GM19452 (cell line): ENCODE results near the gene TUT7.
"Not testable (repeated sequence)": the region's sequence is repeated elsewhere in the genome, so short reads cannot be mapped to it uniquely, and the experiment has no call there.

Source experiments
- ATAC-seq: cut with Tn5 transposase; IDR thresholded peaks from one replicate; pipeline ENCODE4 v1.9.1; 2021; ENCODE audit not compliant: unreplicated experiment

The TUT7 gene, protein sequence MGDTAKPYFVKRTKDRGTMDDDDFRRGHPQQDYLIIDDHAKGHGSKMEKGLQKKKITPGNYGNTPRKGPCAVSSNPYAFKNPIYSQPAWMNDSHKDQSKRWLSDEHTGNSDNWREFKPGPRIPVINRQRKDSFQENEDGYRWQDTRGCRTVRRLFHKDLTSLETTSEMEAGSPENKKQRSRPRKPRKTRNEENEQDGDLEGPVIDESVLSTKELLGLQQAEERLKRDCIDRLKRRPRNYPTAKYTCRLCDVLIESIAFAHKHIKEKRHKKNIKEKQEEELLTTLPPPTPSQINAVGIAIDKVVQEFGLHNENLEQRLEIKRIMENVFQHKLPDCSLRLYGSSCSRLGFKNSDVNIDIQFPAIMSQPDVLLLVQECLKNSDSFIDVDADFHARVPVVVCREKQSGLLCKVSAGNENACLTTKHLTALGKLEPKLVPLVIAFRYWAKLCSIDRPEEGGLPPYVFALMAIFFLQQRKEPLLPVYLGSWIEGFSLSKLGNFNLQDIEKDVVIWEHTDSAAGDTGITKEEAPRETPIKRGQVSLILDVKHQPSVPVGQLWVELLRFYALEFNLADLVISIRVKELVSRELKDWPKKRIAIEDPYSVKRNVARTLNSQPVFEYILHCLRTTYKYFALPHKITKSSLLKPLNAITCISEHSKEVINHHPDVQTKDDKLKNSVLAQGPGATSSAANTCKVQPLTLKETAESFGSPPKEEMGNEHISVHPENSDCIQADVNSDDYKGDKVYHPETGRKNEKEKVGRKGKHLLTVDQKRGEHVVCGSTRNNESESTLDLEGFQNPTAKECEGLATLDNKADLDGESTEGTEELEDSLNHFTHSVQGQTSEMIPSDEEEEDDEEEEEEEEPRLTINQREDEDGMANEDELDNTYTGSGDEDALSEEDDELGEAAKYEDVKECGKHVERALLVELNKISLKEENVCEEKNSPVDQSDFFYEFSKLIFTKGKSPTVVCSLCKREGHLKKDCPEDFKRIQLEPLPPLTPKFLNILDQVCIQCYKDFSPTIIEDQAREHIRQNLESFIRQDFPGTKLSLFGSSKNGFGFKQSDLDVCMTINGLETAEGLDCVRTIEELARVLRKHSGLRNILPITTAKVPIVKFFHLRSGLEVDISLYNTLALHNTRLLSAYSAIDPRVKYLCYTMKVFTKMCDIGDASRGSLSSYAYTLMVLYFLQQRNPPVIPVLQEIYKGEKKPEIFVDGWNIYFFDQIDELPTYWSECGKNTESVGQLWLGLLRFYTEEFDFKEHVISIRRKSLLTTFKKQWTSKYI (N-terminal part only)

DNA sequence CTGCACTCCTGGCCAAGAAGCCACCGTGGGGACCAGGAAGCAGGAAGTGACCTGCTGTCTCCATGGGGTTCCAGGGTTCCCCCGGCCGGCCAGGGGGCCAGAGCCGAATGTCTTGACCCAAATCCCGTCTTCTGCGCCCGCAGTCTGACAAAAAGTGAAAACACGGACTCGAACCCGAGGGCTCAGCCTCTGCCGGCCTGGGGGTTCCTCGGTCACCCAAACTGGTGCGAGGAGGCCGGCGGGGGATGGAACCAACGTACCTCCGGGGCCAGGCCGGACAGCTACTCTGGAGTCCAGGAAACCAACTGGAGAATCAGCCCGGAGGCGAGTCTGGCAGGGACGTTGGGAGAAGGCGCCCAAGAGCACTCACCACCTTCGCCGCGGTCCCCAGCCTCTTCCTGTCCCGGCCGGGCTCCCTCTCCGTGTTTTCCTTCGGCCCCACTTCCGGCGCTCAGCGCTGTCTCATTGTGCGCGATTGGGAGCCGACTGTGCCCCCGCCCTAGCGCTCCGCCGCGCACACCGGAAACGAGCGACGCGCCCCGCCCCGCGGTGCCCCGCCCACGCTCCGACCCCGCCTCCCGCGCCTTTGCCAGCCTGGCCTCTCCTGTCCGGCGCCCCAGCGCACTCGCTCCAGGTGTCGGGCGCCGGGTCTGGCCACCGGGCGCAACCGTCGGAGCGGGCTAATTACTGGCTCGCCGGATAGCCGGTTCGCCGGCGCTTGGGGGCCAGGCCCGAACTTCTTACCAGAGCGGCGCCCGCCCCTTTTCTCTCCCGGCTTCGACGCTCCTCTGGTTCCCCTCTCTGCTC lies at the start of gene TUT7:
TSS of gene TUT7 (minus strand) at position 400 of the 807 bp plus-strand sequence. CDS start 1,211 bp downstream, outside the sequence.
- peak; percentile 73 for ATAC-seq

DNA sequence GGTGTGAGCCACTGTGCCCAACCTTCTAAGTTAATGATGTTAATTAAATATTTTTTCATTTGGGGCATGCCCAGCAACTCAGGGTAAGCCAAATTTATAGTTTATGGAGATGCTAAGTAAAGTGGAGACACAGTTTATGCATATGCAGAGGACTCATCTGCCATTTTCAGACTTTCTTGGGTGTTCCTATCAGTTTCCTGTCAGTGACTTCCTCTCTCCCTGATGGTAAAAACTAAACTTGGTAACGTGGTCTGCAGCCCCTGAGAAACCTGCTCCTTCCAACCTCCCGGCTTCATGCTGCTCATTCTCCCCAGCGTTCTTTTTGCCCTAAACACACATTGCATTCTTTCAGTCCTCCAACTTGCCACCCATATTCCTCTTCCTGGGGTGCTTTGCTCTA lies 48.4 kb upstream of the TUT7 start:
- ATAC-seq = no peak

DNA sequence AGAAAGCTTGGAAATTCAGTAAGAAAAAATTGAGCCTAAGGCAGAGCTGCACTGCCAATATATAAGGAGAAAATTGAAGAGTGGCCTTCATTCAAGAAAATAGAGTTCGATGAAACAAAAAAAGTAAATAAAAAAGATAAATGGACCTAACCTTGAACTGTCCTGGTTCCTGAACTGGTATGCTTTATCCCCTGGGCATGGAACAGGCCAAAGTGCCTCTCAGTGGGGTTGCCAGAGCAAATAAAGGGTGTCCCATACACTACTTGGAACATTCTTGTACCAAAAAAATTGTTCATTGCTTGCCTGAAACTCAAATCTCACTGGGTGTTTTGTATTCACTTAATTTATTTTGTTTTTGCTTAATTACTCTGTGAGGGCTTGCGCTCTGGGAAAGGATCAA lies 42.2 kb upstream of the TUT7 start:
- ATAC-seq = no peak

DNA sequence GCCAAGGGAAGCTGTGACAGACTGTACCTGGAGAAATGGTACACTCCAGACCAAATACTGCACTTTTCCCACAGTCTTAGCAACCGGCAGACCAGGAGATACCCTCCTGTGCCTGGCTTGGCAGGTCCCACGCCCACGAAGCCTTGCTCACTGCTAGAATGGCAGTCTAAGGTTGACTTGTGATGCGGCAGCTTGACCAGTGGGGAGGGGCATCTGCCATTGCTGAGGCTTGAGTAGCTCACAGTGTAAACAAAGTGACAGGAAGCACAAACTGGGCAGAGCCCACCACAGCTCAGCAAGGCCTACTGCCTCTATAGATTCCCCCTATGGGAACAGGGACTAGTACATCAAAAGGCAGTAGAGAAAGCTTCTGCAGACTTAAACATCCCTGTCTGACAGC lies 36.0 kb upstream of the TUT7 start:
- ATAC-seq = not testable (repeated sequence)

DNA sequence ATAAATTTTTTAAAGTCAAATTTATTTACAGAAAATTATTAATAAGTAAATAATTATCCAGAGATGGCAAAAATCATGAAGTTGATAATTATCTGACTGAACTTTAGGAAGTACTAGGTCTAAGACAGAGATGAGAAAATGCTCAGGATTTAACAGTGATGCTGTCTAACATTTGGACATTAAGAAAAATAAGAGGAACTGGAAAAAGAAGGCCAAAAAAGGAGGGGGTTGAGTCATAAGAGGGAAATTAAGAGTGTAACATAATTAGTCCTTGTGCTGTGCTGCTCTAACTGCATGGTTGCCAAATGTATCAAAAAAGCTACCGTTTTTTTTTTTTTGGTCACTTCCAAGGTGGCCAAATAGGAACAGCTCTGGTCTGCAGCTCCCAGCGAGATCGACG lies 35.4 kb upstream of the TUT7 start:
- no peak for ATAC-seq

DNA sequence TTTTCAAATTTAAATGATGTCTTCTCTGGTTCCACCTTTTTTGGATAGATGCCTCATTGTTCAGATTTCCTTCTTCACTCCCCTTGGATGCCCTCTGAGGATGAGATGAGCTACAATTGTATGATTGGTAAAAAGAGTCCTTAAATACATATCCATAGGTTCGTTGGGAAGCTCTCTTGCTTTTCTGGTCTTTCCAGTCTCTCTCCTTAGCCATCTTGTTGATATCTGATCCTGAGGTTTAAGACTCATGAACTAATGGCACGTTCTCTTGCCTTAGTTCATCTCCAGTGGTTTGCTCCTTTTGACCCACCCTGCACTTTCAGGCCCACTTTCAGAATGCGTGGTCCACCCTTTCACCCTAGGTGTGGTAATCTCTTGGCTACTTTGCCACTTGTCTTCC lies 33.2 kb upstream of the TUT7 start:
- no peak for ATAC-seq

DNA sequence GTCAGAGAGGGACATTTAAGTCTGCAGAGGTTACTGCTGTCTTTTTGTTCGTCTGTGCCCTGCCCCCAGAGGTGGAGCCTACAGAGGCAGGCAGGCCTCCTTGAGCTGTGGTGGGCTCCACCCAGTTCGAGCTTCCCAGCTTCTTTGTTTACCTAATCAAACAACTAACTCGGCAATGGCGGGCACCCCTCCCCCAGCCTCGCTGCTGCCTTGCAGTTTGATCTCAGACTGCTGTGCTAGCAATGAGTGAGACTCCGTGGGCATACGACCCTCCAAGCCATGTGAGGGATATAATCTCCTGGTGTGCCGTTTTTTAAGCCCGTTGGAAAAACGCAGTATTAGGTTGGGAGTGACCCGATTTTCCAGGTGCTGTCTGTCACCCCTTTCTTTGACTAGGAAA lies 28.8 kb upstream of the TUT7 start:
- ATAC-seq = not testable (repeated sequence)

DNA sequence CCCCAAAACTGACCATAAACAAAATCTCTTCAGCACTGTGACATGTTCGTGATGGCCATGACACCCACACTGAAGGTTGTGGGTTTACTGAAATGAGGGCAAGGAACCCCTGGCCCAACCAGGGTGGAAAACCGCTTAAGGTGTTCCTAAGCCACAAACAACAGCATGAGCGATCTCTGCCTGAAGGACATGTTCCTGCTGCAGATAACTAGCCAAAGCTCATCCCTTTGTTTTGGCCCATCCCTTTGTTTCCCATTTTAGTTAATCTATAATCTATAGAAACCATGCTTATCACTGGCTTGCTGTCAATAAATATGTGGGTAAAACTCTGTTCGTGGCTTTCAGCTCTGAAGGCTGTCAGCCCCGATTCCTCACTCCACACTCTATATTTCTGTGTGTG lies 21.8 kb upstream of the TUT7 start:
- no peak for ATAC-seq

DNA sequence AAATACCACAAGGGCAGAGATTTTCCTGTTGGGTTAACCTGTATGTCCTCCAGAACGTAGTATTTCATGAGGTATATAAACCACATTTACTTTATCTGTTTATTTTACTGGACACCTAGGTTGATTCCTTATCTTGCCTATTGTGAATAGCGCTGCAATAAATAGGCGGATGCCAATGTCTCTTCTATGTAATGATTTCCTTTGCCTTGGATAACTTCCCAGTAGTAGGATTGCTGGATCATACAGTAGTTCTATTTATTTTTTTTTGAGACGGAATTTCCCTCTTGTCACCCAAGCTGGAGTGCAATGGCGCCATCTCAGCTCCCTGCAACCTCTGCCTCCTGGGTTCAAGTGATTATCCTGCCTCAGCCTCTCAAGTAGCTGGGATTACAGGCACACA lies 15.6 kb upstream of the TUT7 start:
- ATAC-seq = no peak

DNA sequence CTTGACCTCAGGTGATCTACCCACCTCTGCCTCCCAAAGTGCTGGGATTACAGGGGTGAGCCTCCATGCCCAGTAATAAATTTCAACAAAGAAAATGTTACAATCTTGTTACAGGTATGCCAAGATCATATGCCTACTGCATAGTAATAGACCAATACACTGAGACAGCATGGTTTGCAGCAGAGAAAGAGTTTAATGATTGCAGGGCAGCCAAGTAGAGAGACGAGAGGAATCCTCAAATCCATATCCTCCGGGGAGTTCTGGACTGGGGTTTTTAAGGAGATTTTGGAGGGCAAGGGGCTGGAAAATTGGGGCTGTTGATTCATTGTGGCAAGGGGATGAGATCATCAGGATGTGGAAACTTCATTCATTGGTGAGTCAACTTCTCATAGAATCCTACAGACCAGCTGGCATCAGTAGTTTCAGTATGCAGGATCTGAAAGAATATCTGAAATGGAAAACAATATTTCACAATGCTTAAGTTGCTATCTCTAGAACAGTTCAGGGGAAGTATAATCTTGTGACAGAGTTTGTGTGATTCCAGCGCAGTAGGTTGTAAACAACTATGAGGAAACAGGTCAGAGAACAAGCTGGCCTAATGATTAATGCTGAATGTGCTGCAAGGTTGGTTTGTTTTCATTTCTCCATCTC lies 14.8 kb upstream of the TUT7 start:
- ATAC-seq = no peak

DNA sequence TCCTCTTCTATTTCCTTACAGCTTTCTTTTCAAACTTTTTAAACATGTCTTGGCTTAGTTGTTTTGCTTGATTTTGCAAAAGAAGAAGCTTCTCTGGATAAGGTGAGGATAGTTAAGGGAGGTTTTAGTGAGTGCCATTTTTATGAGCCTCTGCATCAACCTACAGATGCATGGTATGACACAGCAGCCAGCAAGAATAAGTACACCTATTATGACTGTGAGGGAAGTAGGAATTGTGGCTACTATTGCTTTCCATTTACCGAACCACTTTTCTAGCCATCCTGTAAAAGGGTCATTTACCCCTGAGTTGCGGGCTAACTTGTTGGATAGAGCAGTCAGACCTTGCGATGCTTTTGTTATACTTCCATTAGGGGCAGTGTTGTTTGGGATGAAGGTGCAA lies 7.0 kb upstream of the TUT7 start:
- no peak for ATAC-seq

DNA sequence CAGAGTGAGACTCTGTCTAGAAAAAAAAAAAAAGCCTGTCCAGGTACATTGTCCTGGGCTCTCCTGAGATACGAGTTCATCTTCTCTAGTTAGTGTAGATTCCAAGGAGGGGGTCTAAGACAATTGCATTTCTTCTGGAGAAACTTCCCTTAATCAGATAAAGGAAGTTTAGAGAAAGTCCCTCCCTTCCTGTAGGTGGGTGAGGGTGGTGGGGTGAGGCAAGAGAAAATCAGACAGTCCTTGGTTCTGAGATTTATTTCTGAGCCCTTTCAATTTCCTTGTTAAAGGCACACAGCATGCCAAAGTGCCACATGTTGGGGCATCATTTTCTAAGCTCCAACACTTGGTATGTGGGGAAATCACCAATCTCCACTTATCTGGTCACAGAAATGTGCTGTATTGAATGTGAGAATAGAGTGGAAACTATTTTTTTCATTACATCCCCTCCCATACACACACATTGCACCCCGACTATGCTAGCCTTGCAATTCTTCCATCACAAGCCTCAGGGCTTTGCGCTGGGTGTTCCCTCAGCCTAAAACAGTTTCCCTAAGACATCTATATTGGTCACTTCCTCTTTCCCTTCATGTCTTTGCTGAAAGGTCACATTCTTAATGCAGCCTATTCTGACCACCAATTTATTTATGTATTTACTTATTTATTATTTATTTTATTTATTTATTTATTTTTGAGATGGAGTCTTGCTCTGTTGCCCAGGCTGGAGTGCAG lies 5.1 kb upstream of the TUT7 start:
- ATAC-seq = no peak

DNA sequence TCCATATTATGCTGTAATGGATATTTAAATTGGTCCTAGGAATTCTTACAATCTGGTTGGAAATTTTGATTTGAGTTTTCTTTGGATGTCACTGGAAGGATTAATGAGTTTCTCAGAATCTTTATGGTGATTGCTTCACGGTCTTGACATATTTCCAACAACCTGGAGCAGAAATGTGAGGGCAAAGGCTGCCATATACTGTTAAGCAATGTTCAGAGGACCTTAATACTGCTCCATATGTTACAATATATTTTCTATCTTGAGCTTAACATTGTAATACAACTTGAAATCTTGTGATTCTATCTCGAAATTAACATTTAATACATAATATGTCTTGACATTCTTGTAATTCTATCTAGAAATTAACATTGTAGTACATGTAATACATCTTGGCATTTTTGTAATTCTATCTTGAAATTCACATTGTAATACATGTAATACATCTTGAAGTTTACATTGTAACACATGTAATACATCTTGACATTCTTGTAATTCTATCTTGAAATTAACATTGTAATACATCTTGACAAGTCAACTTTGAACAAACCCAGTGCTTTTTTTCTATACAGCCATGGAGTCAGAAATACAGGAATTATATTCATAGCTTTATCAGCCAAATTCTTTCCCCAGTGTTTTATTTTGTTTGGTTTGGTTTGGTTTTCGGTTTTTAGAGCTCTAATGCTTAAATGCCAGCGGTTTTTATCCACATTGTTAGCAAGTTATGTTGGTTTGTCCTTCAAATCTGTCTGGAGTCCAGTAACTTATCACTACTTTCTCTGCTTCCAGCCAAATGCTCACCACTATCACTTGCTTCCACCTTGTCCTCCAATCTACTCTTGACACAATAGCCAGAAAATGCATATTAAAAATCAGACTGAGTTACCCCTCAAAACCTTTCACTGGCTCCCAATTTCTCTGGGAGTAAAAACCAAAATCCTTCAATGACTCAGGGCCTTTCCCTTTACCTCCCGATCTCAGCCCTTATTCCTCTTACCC lies 3.0 kb upstream of the TUT7 start:
- no peak for ATAC-seq

DNA sequence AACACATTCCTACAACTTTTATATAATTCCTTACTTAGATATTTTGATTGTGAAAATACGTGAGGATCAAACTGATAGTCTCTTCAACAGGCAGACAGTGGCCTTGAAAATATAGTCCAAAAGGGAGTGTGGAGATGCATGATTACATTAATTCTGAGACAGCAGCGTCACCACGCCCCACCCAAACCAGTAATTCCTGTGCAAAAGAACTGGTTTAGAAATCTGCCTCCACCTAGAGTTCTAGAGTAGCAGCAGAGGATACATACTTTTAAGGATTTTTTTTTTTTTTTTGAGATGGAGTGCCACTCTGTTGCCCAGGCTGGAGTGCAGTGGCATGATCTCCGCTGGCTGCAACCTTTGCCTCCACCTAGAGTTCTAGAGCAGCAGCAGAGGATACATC lies 1.6 kb upstream of the TUT7 start:
- no peak for ATAC-seq

DNA sequence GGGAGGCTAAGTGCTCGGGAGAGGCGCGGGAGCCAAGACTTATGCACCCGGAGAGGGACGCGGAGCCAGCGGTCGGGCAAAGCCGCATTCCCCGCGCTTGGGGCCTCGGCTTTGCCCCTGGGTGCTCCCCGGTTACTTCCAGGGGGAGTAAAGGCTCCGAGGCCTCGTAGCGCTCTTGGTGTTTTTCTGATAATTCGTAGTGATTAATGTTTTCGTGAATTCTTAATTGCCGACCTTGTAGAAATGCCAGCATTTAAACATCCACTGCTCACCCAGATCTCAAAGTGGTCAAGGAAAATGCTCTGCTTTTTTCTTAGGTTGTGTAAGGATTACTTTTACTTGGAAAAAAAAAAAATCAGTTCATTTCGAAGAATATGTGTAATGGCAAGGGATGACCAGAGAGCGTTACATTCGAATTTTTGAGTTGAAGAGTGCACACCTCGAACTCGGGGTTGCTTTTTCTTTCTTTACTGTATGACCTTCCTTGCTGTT lies 654 bp upstream of the TUT7 start:
- no peak for ATAC-seq

DNA sequence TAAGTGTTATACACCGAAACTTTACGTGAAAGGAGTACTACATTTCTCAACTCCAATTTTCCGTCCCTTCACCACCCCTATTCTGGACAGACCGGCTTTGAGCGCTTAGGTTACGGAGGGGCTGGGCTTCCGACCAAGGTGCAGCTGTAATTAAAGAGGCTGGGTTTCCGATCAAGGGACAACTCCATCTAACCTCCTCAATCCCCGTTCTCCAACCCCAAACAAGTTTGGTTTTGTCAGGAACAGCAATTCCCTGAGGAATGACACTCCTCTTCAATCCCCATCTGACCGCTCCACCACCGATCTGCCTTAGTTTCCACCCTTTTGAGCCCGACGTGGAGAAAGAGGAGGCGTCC lies 577 bp downstream of the TUT7 start:
- no peak for ATAC-seq

DNA sequence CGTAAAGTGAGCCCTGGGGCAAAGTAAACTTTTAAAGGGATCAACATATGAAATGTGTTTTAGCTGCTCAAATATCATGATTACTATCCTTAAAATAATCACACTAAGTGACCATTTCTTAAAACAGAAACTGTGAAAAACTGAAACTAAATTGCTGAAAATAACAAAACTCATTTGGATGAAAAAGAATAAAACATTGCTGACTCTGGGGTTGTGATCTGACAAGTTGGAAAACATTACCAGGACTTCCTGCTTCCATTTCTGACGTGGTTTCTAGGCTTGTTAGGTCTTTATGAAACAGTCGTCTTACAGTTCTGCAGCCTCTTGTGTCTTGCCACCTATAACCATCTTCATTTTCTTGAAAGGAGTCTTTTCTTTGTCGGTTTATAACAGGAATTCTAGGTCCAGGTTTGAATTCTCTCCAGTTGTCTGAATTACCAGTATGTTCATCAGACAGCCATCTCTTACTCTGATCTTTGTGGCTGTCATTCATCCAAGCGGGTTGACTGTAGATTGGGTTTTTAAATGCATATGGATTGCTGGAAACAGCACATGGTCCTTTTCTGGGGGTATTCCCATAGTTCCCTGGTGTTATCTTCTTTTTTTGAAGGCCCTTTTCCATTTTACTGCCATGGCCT lies 1.7 kb downstream of the TUT7 start:
- ATAC-seq = no peak

DNA sequence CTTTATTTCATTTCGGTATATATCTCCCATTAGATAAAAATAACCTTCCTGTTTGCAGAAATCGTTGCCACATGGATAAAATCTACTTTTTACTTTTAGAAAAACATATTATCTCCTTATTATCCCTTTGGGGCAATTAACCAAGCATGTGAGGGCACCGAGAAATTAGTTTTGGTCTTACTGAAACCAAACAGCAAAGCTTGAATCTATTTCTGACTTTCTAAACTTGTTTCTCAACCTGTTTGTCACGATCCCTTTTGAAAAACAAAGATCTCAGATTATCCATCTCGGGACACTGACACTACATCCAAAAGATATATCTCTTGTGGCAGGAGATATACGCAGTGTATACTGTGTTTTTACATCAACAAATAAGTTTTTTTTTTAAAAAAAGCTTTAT lies 2.3 kb downstream of the TUT7 start:
- ATAC-seq = no peak
